ENCODE data around the gene MTAP. TPM values are rescaled to one million over a fixed set of nuclear protein-coding genes. Genes with fewer than 3 reads are reported as not detected.

The MTAP gene
- total RNA-seq, 1 experiment from 2014 or later, result 34.7 TPM

- no peaks in the 10 kb centered on the region for H3K27me3 ChIP-seq (ENCODE audit: low read length)
- DNase-seq (no peak), ATAC-seq (no peak)
- no peaks in the 10 kb centered on the region for H3K4me1 ChIP-seq (ENCODE audit: insufficient read depth, low read length)
- H3K79me2 ChIP-seq (ENCODE audit: low read length), result no peaks in the 10 kb centered on the region
- no peaks in the 10 kb centered on the region for H3K9me3 ChIP-seq (ENCODE audit: low read length)
- no peaks in the 10 kb centered on the region for H3F3A ChIP-seq (ENCODE audit: low read length, unreplicated experiment)
- ChIA-PET POLR2A (ENCODE audit: unreplicated experiment) (interaction anchor here (0.6 kb wide), 1 partner anchor 124 kb away, joined by 4 read pairs; no protein-coding TSS in a partner anchor), CTCF (interaction anchor here (0.5 kb wide), 1 partner anchor 350 kb away, joined by 3 read pairs; no protein-coding TSS in a partner anchor)
- BruUV-seq (replicated peaks), result no TSS peak
- H3K36me3 ChIP-seq (ENCODE audit: low read depth, low read length), result peaks cover 18% of the 10 kb centered on the region
- intact Hi-C loops (cut with micrococcal nuclease), result no loop called here
- no peak overlapping the region for H3K27ac ChIP-seq (ENCODE audit: low read length)
- no peak overlapping the region for H3K4me3 ChIP-seq (ENCODE audit: low read length)
- no peaks in the 10 kb centered on the region for H4K20me1 ChIP-seq (ENCODE audit: low read length)
- H3K9me2 ChIP-seq (replicated peaks; ENCODE audit: low read length), result no peaks in the 10 kb centered on the region
- H2AFZ ChIP-seq (ENCODE audit: low read length), result no peak overlapping the region
- H3K9ac ChIP-seq (ENCODE audit: low read length), result no peak overlapping the region
- H3K4me2 ChIP-seq (ENCODE audit: low read length), result no peak overlapping the region
- TF ChIP-seq EZH2phosphoT487 (IDR thresholded peaks at IDR 0.05; ENCODE audit: borderline replicate concordance, low read length) (no peak), CTCF (conservative IDR thresholded peaks at IDR 0.05; ENCODE audit: low read depth, low read length) (no peak), EZH2 (IDR thresholded peaks at IDR 0.05; ENCODE audit: low read length, unreplicated experiment) (no peak)
Observed at GRCh38 chr9:21883642-21884041, 81.2 kb downstream of the MTAP start.

- CTCF ChIA-PET, result no interaction called here
- no peaks in the 10 kb centered on the region for H3F3A ChIP-seq (ENCODE audit: low read length, unreplicated experiment)
- TF ChIP-seq EZH2 (IDR thresholded peaks at IDR 0.05; ENCODE audit: low read length, unreplicated experiment) (no peak), CTCF (conservative IDR thresholded peaks at IDR 0.05; ENCODE audit: low read depth, low read length) (no peak), EZH2phosphoT487 (IDR thresholded peaks at IDR 0.05; ENCODE audit: borderline replicate concordance, low read length) (no peak)
Observed at GRCh38 chr9:21889673-21890072, 87.2 kb downstream of the MTAP start.

GRCh38 chr9:21890696-21891095 is 88.3 kb downstream of the MTAP start:
- no peak overlapping the region for H3K4me2 ChIP-seq (ENCODE audit: low read length)
- no peak overlapping the region for H3K9ac ChIP-seq (ENCODE audit: low read length)
- no peak overlapping the region for H3K4me3 ChIP-seq (ENCODE audit: low read length)
- no peak overlapping the region for H2AFZ ChIP-seq (ENCODE audit: low read length)
- TF ChIP-seq EZH2phosphoT487 (IDR thresholded peaks at IDR 0.05; ENCODE audit: borderline replicate concordance, low read length) (no peak), CTCF (conservative IDR thresholded peaks at IDR 0.05; ENCODE audit: low read depth, low read length) (no peak), EZH2 (IDR thresholded peaks at IDR 0.05; ENCODE audit: low read length, unreplicated experiment) (no peak)
- DNase-seq, result no peak
- no peak for ATAC-seq
- POLR2A ChIA-PET (ENCODE audit: unreplicated experiment), result no interaction called here
- H4K20me1 ChIP-seq (ENCODE audit: low read length), result no peaks in the 10 kb centered on the region
- no TSS peak for BruUV-seq (replicated peaks)
- H3K9me3 ChIP-seq (ENCODE audit: low read length), result no peaks in the 10 kb centered on the region
- no peaks in the 10 kb centered on the region for H3K27me3 ChIP-seq (ENCODE audit: low read length)
- H3F3A ChIP-seq (ENCODE audit: low read length, unreplicated experiment), result no peaks in the 10 kb centered on the region
- no peaks in the 10 kb centered on the region for H3K4me1 ChIP-seq (ENCODE audit: insufficient read depth, low read length)
- H3K79me2 ChIP-seq (ENCODE audit: low read length), result no peaks in the 10 kb centered on the region
- intact Hi-C loops (cut with micrococcal nuclease), result no loop called here
- peaks cover 16% of the 10 kb centered on the region for H3K36me3 ChIP-seq (ENCODE audit: low read depth, low read length)
- H3K9me2 ChIP-seq (replicated peaks; ENCODE audit: low read length), result no peaks in the 10 kb centered on the region
- CTCF ChIA-PET, result no interaction called here
- H3K27ac ChIP-seq (ENCODE audit: low read length), result no peak overlapping the region

More at GRCh38 chr9:21889673-21890072, 87.2 kb downstream of the MTAP start:
- Histone ChIP-seq H3K4me3 (ENCODE audit: low read length) (no peak overlapping the region), H3K36me3 (ENCODE audit: low read depth, low read length) (peaks cover 16% of the 10 kb centered on the region), H3K9ac (ENCODE audit: low read length) (no peak overlapping the region), H3K9me3 (ENCODE audit: low read length) (no peaks in the 10 kb centered on the region), H3K27ac (ENCODE audit: low read length) (no peak overlapping the region), H3K27me3 (ENCODE audit: low read length) (no peaks in the 10 kb centered on the region), H2AFZ (ENCODE audit: low read length) (no peak overlapping the region), H3K9me2 (replicated peaks; ENCODE audit: low read length) (no peaks in the 10 kb centered on the region), H3K4me1 (ENCODE audit: insufficient read depth, low read length) (no peaks in the 10 kb centered on the region), H3K79me2 (ENCODE audit: low read length) (no peaks in the 10 kb centered on the region), H3K4me2 (ENCODE audit: low read length) (no peak overlapping the region), H4K20me1 (ENCODE audit: low read length) (no peaks in the 10 kb centered on the region)
- BruUV-seq (replicated peaks), result no TSS peak
- intact Hi-C loops (cut with micrococcal nuclease), result no loop called here
- ATAC-seq, result no peak
- POLR2A ChIA-PET (ENCODE audit: unreplicated experiment), result no interaction called here
- no peak for DNase-seq

Data from PC-3 (cell line).